GM18498 (cell line): ENCODE results near the gene CASP8AP2.
"Not testable (repeated sequence)": the region's sequence is repeated elsewhere in the genome, so short reads cannot be mapped to it uniquely, and the experiment has no call there.

ENCODE experiments used
- ATAC-seq: cut with Tn5 transposase; IDR thresholded peaks from one replicate; pipeline ENCODE4 v1.9.1; 2021; ENCODE audit warnings: mild to moderate bottlenecking, moderate library complexity; ENCODE audit not compliant: unreplicated experiment

The CASP8AP2 gene

GRCh38 chr6:89829472-89830169 is at the start of gene CASP8AP2:
TSS of gene CASP8AP2 (plus strand) at chr6:89829880.
- ATAC-seq = peak; percentile 98

GRCh38 chr6:89781070-89782034 is 48.3 kb upstream of the CASP8AP2 start:
- no peak for ATAC-seq

GRCh38 chr6:89782222-89782621 is 47.5 kb upstream of the CASP8AP2 start:
- no peak for ATAC-seq

GRCh38 chr6:89783293-89783692 is 46.4 kb upstream of the CASP8AP2 start:
- ATAC-seq = not testable (repeated sequence)

GRCh38 chr6:89784838-89785237 is 44.8 kb upstream of the CASP8AP2 start:
- no peak for ATAC-seq

GRCh38 chr6:89786970-89787369 is 42.7 kb upstream of the CASP8AP2 start:
- no peak for ATAC-seq

- ATAC-seq = no peak
Observed at GRCh38 chr6:89787660-89788328, 41.9 kb upstream of the CASP8AP2 start.

- ATAC-seq = no peak
Observed at GRCh38 chr6:89789980-89790379, 39.7 kb upstream of the CASP8AP2 start.

GRCh38 chr6:89790403-89790802 is 39.3 kb upstream of the CASP8AP2 start:
- ATAC-seq = no peak

GRCh38 chr6:89792881-89793280 is 36.8 kb upstream of the CASP8AP2 start:
- peak; percentile 90 for ATAC-seq

- ATAC-seq = no peak
Observed at GRCh38 chr6:89793586-89793985, 36.1 kb upstream of the CASP8AP2 start.

GRCh38 chr6:89794324-89794723 is 35.4 kb upstream of the CASP8AP2 start:
- ATAC-seq = no peak

- ATAC-seq = no peak
Observed at GRCh38 chr6:89797317-89797716, 32.4 kb upstream of the CASP8AP2 start.

- ATAC-seq = no peak
Observed at GRCh38 chr6:89799096-89799495, 30.6 kb upstream of the CASP8AP2 start.

GRCh38 chr6:89799756-89800155 is 29.9 kb upstream of the CASP8AP2 start:
- ATAC-seq = no peak

GRCh38 chr6:89803271-89803670 is 26.4 kb upstream of the CASP8AP2 start:
- ATAC-seq = no peak

- ATAC-seq = no peak
Observed at GRCh38 chr6:89805814-89806371, 23.8 kb upstream of the CASP8AP2 start.

- ATAC-seq = no peak
Observed at GRCh38 chr6:89807581-89807980, 22.1 kb upstream of the CASP8AP2 start.

GRCh38 chr6:89813422-89813821 is 16.3 kb upstream of the CASP8AP2 start:
- not testable (repeated sequence) for ATAC-seq

GRCh38 chr6:89817481-89817880 is 12.2 kb upstream of the CASP8AP2 start:
- ATAC-seq = no peak

GRCh38 chr6:89818977-89819335 is 10.7 kb upstream of the CASP8AP2 start:
- ATAC-seq = peak; percentile 23
